NCI-H2171 (cell line): ENCODE data around the gene CDC5L.

ENCODE experiments used
- DNase-seq: peaks from one replicate; lab custom pipeline; 2025; lab: John Stamatoyannopoulos, UW

Gene CDC5L

DNA sequence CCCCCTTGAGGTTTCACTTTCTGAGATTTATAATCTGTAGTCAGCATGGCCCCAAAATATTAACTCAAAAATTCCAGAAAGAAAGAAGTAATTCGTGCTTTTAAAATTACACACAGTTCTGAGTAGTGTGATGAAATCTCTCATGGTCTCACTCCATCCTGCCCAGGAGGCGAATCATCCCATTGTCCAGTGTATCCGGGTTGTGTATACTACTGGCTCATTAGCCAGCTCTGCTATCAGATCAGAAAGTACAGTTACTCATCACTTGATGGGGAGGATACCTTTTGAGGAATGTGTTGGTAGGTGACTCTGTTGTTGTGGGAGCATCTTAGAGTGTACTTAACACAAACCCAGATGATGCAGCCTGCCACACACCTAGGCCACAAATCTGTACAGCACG lies 65.2 kb downstream of the CDC5L start:
- no peak for DNase-seq

DNA sequence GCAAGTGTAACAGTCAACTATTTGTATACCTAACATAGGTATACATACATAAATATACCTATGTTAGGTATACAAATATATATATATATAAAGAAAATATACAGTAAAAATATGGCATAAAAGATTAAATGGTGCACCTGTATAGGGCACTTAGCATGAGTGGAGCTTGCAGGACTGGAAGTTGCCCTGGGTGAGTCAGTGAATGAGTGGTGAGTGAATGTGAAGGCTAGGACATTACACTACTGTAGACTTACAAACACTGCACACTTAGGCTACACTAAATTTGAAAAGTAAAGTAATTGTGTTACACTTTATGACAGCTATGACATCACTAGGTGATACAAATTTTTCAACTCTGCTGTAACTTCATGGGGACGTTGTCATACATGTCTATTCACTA lies 65.6 kb downstream of the CDC5L start:
- no peak for DNase-seq

- no peak for DNase-seq
Observed at GRCh38 chr6:44454198-44454597, 66.7 kb downstream of the CDC5L start.

DNA sequence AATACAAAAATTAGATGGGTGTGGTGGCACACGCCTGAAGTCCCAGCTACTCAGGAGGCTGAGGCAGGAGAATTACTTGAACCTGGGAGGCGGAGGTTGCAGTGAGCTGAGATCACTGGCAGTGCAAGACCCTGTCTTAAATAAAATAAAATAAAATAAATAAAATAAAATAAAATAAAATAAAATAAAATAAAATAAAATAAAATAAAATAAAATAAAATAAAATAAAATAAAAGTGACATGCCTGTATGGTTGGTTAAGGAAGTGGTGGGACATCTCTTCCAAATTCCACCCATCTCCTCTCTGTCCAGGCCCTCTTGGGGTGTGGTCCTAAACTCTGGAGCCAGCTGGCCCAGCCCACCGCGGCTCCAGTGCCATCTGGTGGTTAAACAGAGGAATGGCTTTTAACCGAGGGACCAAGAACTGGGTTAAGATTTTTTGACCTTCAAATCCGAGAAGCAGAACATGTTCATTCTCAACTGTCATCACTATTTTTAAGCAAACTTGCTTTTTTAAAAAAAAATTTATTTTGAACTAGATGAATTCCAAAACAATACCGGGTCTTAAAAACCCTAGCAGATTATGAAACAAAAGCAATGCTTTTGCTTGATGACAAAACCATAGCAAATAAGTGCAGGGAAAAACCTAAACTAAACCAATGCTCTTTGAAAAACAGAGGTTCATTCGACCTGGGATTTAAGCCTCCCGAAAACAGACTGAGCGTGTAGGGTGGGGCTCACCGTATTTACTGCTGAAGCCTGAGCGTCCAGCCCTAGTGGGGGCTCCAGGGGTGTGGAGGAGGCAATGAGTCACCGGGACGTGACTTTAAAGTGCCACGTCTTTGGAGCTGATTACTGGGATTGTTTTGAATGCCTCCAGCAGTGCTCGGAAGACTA lies 68.8 kb downstream of the CDC5L start:
- DNase-seq = peak; percentile 22

GRCh38 chr6:44456966-44457292 lies 69.4 kb downstream of the CDC5L start:
- no peak for DNase-seq

- no peak for DNase-seq
Observed at GRCh38 chr6:44457596-44457995, 70.1 kb downstream of the CDC5L start.

DNA sequence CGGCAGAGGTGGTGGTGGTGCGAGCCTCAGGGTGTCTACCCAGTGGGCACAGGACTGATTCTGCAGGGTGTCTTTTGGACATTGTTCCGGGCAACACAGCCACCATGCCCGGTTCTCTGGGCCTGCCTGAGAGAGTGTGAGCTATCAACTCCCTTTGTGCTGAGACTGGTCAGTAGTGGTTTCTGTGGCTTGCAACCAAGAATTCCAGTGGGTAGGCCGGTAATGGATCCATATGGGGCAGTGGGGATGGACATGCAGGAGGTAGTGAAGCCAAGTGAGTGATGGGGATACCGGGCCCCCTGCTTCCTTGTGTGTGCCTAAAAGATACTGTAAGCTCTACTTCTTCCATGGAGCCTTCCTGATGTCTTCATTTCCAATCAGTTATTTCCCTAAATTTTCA lies 71.0 kb downstream of the CDC5L start:
- no peak for DNase-seq

DNA sequence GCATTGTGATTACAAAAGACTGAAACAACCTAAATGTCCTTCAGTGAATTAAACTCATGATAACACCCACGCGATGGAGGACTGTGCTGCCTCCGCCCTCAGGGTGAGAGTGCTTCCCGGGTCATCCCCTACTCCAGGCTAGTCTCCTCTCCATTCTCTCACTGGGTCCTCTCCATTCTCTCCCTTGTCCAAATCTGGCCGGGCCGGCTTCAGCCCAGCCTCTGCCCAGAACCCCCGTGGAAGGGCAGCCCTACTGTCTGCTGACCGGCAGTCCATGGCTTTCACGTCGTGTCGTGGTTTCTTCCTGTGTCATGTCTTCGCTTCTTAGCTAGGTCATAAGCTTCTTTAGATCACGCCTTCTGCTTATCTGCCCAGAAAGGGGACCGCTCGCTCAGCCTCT lies 74.8 kb downstream of the CDC5L start:
- DNase-seq = no peak

- no peak for DNase-seq
Observed at GRCh38 chr6:44462797-44463727, 75.6 kb downstream of the CDC5L start.

DNA sequence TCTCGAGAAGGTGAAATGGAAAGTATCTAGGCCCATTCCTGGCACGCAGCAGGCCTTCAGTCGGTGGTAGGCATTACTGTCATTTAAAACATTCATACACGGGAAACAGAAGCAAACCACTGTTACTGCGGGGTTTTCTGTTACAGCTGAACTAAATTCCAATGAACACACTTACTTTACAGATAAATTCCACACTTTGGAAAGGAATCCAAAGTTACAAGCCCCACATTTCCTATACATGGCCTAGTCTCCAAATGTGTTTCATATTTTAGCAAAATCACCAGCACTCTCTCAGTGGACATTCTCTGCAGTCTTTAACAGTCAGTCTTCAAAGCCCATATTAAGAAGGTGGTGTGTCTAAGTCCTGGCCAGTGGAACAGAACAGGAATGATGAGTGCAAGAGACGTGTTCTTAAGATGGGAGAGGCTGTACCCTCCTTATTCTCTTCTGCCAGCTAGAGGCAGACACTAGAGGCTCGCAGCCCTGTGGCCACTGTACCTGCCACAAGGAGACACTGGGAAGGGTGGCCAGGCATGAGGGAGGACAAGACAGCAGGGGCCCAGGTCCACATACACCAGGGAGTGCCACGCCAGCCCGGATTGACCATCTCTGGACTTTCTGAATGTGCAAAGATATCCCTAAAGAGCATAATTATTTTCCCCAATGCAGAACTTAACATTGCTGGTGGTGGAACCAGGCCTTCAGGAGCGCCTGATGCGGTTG lies 76.4 kb downstream of the CDC5L start:
- DNase-seq = no peak

GRCh38 chr6:44464527-44465310 lies 77.2 kb downstream of the CDC5L start:
- DNase-seq = no peak

- no peak for DNase-seq
Observed at GRCh38 chr6:44466955-44467354, 79.4 kb downstream of the CDC5L start.

DNA sequence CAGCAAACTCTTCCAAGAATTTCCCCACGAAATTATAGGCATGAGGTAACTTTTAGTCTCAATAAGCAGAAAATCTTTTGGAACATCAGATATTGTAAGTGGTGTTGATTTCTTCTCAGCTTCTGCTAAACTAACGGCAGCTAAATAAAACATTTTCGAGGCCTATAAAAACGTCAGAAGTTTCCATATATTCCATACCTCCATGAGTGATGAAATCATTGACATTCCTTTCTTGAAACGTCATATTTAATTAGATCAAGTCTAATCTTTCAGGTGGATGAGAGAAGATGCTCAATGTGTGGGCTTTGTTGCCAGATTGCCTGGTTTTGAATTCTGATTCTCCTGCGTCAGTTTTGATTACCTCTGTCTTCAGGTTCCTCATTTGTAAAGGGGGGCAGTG lies 81.3 kb downstream of the CDC5L start:
- DNase-seq = no peak

- peak; percentile 98 for DNase-seq
Observed at GRCh38 chr6:44470115-44470464, 82.6 kb downstream of the CDC5L start.

- no peak for DNase-seq
Observed at GRCh38 chr6:44470746-44471145, 83.2 kb downstream of the CDC5L start.

GRCh38 chr6:44471271-44471981 lies 83.9 kb downstream of the CDC5L start:
- no peak for DNase-seq

DNA sequence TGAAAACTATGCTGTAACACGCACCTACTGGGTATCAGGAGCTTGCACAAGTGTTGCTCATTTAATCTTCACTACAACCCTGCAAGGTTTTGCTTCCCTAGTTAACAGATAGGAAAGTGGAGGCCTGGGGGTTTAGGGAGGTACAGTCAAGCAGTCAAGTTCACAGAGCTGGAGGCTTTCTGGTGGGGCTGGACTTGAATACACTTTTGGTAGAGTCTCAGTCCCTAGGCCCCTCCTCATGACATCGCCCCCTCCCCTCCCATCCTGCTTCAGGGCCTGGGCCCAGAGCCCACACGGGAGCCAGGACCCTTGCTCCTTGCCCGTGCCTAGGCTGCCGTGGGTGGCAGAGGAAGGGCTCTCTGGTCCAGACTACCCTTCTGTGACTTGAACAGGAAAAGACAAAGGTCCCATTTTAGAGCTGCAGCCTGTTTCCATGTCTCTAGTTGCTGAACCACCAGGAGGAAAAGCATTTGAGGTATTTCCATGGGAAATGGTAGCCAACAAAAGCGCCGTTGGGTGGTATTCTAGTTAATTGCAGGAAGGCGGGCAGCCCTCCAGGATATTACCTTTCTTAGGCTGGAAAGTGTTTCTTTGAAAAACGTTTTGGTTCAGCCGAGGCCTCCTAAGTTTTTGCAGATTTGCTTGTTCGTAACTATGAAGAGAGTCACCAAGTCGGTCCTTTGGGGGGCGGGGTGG lies 84.9 kb downstream of the CDC5L start:
- no peak for DNase-seq

DNA sequence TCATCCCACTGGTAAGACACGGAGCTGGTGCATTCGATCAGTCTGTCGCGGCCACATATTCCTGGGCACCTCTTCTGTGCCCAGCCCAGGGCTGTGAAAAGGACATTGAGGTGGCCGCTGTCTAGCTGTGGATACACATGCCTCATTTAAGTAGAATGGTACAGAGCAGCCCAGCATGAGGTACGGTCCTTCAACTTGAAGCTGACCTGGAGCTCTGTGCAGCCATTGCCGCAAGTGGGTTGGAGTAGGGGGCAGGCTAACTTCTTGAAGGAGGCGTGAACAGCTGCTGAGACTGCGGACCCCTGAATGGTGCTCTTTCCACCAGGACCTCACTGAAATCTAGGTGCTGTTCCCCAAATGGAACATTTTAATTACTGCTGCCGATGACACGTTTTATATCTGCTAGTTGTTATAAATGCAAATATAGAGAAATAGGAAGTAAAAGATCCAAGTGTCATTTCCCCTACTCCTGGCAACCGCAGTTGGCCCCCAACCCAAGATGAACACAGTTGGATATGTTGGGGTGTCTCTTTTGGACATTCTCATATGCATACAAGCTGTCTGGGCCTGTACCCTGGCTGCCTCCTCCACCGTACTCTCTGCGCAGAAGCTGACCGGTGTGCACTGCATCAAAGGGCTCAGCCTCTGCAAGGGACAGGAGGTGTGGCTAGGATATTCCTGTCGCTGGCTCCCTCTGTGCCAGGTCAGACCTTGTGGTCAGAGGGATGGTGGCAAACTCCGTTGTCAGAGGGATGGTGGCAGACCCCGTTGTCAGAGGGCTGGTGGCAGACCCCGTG lies 86.1 kb downstream of the CDC5L start:
- DNase-seq = no peak

DNA sequence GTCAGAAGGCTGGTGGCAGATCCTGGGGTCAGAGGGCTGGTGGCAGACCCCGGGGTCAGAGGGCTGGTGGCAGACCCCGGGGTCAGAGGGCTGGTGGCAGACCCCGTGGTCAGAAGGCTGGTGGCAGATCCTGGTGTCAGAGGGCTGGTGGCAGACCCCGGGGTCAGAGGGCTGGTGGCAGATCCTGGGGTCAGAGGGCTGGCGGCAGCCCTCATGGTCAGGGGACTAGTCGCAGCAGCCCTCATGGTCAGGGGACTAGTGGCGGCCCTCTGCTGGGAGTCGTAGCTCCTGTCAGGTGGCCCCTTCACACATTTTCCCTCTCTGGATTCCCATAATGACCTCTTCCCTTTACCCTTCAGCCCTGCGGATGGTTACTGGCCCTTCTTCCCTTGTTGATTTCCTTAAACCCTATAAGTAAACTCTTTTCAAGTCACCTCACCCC lies 86.7 kb downstream of the CDC5L start:
- DNase-seq = no peak

DNA sequence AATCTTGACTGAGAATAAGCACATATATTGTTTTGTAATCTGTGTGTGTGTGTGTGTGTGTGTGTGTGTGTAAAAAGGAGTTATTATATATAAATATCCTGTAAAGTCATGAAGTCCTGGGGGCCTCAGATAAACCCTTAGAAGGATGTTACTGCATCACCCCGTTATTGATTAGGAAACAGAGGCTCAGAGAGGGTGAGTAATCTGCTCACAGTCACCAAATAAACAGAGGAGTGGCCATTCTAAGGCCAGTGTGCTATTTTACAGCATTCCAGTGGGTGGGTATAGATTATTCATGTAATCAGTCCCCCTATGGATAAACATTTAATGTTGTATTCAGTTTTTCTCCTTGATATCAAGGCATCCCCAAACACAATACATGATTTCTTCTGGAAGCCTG lies 87.1 kb downstream of the CDC5L start:
- no peak for DNase-seq
